ENCODE results near the gene ACSL1. TPM values are rescaled to one million over a fixed set of nuclear protein-coding genes. Genes with fewer than 3 reads are reported as not detected.

The ACSL1 gene
- total and polyA plus RNA-seq, 2 of the 8 experiments (the other 6 are each of a cell fraction or from before 2014, with no cell fraction given) = 2.3 to 8.7 TPM

DNA sequence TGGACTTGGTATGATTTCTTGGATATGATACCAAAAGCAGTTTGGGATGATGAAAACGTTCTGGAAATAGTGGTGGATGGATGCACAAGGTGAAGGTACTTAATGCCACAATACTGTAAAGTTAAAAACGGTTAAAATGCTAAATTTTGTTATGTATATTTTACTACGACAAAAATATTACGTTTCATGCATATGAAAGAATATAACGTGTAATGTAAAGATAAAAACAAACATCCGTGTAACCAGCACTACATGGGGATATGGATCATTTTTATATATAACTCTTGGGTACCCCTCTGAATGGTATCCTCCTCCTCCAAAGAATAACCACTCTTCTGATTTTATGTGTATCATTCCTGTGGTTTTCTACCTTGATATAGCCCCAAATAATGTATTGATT is 91.0 kb downstream of the ACSL1 start:
- Histone ChIP-seq H3K4ac (replicated peaks; ENCODE audit: insufficient read length, low read depth, low read length) (no peak overlapping the region), H3K4me3 (ENCODE audit: extremely low read depth in 1 of 4, insufficient read depth in 2 of 4, low read depth in 3 of 4, low read length in 4 of 4) (peak overlapping the region in 3 of 4 experiments; percentile 7 to 57 (median 32); a peak in 6 of 8 replicates), H3K79me2 (ENCODE audit: control insufficient read depth in 1 of 2, insufficient read depth in 2 of 2, low read length in 2 of 2) (peaks cover 8 to 41% of the 10 kb centered on the region in 2 experiments), H4K91ac (replicated peaks; ENCODE audit: insufficient read length, low read length) (no peak overlapping the region), H2BK20ac (ENCODE audit: low read length) (no peak overlapping the region), H4K20me1 (replicated peaks in 1 of 2; ENCODE audit: control insufficient read depth in 1 of 2, insufficient read depth in 2 of 2, low read length in 2 of 2) (peaks cover 2 to 7% of the 10 kb centered on the region in 2 experiments), H3K56ac (replicated peaks; ENCODE audit: insufficient read length, low read depth, low read length) (no peak overlapping the region), H3K14ac (ENCODE audit: insufficient read length) (no peak overlapping the region), H3K27me3 (replicated peaks in 1 of 4; ENCODE audit: control insufficient read depth in 3 of 4, extremely low read depth in 1 of 4, insufficient read depth in 3 of 4, low read length in 3 of 4) (no peaks in the 10 kb centered on the region), H3K18ac (ENCODE audit: extremely low read depth, low read length) (no peak overlapping the region), H3K23me2 (ENCODE audit: low read depth, low read length) (peaks cover 1% of the 10 kb centered on the region; the same call in 1 of the 2 replicates), H2BK5ac (ENCODE audit: low read depth, low read length) (no peak overlapping the region), H3K23ac (ENCODE audit: insufficient read length) (no peak overlapping the region), H3K36me3 (ENCODE audit: control insufficient read depth in 2 of 4, insufficient read depth in 4 of 4, low read length in 3 of 4) (peaks cover 5 to 16% (median 7%) of the 10 kb centered on the region in 4 experiments; a peak in 3 of 8 replicates), H2AK5ac (ENCODE audit: low read depth, low read length) (no peak overlapping the region), H2BK12ac (ENCODE audit: low read depth, low read length) (no peak overlapping the region), H2BK15ac (ENCODE audit: low read length) (no peak overlapping the region), H3K79me1 (ENCODE audit: low read depth, low read length) (peaks cover 4% of the 10 kb centered on the region; the same call in 1 of the 2 replicates), H3K9ac (replicated peaks in 1 of 4; ENCODE audit: extremely low read depth in 1 of 4, low read depth in 3 of 4, low read length in 3 of 4) (no peak overlapping the region), H4K8ac (ENCODE audit: extremely low read depth, insufficient read depth, low read length) (no peak overlapping the region), H4K5ac (ENCODE audit: insufficient read length, low read depth, low read length) (no peak overlapping the region), H3K4me2 (ENCODE audit: insufficient read depth in 1 of 2, low read depth in 2 of 2, low read length in 2 of 2) (peak overlapping the region; percentile 60 to 78), H3K27ac (ENCODE audit: low read depth, low read length) (no peak overlapping the region), H3K9me3 (ENCODE audit: insufficient read depth in 2 of 2, low read depth in 1 of 2, low read length in 1 of 2) (peaks cover 0 to 2% of the 10 kb centered on the region in 2 experiments; a peak in 2 of 4 replicates), H2BK120ac (replicated peaks; ENCODE audit: low read depth, low read length) (no peak overlapping the region), H3K4me1 (replicated peaks in 1 of 4; ENCODE audit: control insufficient read depth in 3 of 4, insufficient read depth in 4 of 4, low read length in 3 of 4) (peaks cover 0 to 8% (median 3%) of the 10 kb centered on the region in 4 experiments; a peak in 4 of 7 replicates), H2AFZ (ENCODE audit: low read length) (no peak overlapping the region)
- TF ChIP-seq CEBPB (IDR thresholded peaks at IDR 0.05; ENCODE audit: low read depth, low read length) (no peak), CBX8 (IDR thresholded peaks at IDR 0.05; ENCODE audit: borderline replicate concordance, low read depth, low read length) (no peak), BRCA1 (IDR thresholded peaks at IDR 0.05; ENCODE audit: low read depth, low read length) (no peak), RAD21 (IDR thresholded peaks at IDR 0.05 in 1 of 2, conservative IDR thresholded peaks at IDR 0.05 in 1 of 2; ENCODE audit: low read depth in 2 of 2, low read length in 2 of 2) (no peak), SIRT6 (IDR thresholded peaks at IDR 0.05; ENCODE audit: low read length) (no peak), RFX5 (IDR thresholded peaks at IDR 0.05; ENCODE audit: borderline replicate concordance, low read depth, low read length) (no peak), TCF12 (IDR thresholded peaks at IDR 0.05; ENCODE audit: low read depth, low read length) (no peak), KDM4A (IDR thresholded peaks at IDR 0.05; ENCODE audit: low read depth, low read length, severe bottlenecking) (no peak)
- TF ChIP-seq, protein P1, sequence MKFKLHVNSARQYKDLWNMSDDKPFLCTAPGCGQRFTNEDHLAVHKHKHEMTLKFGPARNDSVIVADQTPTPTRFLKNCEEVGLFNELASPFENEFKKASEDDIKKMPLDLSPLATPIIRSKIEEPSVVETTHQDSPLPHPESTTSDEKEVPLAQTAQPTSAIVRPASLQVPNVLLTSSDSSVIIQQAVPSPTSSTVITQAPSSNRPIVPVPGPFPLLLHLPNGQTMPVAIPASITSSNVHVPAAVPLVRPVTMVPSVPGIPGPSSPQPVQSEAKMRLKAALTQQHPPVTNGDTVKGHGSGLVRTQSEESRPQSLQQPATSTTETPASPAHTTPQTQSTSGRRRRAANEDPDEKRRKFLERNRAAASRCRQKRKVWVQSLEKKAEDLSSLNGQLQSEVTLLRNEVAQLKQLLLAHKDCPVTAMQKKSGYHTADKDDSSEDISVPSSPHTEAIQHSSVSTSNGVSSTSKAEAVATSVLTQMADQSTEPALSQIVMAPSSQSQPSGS (IDR thresholded peaks at IDR 0.05; ENCODE audit: low read length) = no peak
- ChIA-PET CTCF (ENCODE audit: partially characterized antibody) (interaction anchor here (1.3 kb wide), 1 partner anchor 449 kb away, joined by 3 read pairs; no protein-coding TSS in a partner anchor), POLR2A (ENCODE audit: partially characterized antibody) (interaction anchor here (0.5 to 2.1 kb wide), 6 partner anchors 11 to 781 kb away, joined by 3 to 20 read pairs (median 4); partner anchors contain the start of gene UFSP2)
- WGBS, 2 experiments (ENCODE audit: extremely low coverage in 1 of 2, insufficient coverage in 1 of 2, insufficient read length in 1 of 2, insufficient replicate concordance in 2 of 2, low coverage in 1 of 2, low lambda C conversion rate in 2 of 2, missing lambda C conversion rate in 1 of 2) = 71% methylated on average over 6 of the region's 6 CpGs; no CpG with 5 or more reads in 1 of the 2 experiments
- DNase-seq (ENCODE audit: low read depth in 1 of 2, low spot score in 2 of 2) = no peak
- FAIRE-seq = no peak

Data from H1 (cell line).